Gastroesophageal sphincter (tissue), 3 donors: ENCODE data around the gene GCDH.
A peak's percentile ranks its signal among the peaks of the same experiment; 100 is the strongest.

ENCODE experiments used
- EP300 ChIP-seq: sonication (generic); formaldehyde crosslinking; IDR thresholded peaks from one replicate; pipeline ENCODE4 v1.6.1; 2017; ENCODE audit warnings: antibody characterized with exemption, mild to moderate bottlenecking
- POLR2A ChIP-seq, 2 donors: fragments of 450-650 bp; IDR thresholded peaks; one replicate each; pipeline ENCODE4 v1.6.1; 2017; ENCODE audit warnings: antibody characterized with exemption in 2 of 2, mild to moderate bottlenecking in 2 of 2, moderate library complexity in 1 of 2
- TF ChIP-seq, protein P1 (sequence below), 4 experiments: fragments of 200-600 bp in 2 of 4; fragments of 450-650 bp in 2 of 4; sonication (generic) in 1 of 4; IDR thresholded peaks; one replicate each; pipeline ENCODE4 v1.5.1; 2017 to 2019; ENCODE audit warnings: antibody characterized with exemption in 4 of 4, mild to moderate bottlenecking in 2 of 4, moderate library complexity in 2 of 4

DNA sequence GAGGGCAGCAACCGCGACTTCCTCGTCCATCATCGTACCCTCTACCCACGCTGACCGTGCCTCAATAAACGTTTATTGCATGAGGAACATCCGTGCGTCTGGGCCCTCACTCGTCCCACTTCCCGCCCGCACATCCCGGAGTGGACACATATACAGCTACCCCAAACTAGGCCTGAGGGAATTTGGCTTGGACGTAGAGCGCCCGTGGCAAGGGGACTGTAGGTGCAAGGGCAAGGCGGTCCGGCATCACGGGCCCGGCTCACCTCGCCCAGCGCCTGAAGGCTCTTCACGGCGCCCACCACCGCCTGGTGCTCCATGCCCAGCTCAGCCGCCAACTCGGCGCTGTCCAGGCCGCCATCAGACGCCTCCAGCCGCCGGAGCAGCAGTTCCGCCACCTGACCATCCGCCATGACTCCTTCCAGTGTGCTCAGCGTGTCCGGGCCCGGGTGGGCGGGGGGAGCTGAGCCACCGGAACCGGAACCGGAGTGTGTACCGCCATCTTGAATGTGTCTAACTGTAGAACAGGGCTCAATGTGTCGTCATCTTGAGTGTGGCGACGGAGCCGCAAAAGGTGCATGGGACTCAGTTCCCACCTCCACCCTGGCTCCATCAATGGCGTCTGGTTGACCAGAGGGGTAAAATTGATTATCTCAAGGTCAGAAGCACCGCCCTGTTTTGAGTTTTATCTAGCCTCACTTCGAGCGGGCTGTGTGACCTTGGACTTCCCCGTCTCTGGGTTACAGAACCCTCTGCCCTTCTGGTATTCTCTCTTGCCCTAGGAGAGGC lies 42.5 kb downstream of the GCDH start, which contains the start of gene FARSA:
- TF ChIP-seq, protein P1, sequence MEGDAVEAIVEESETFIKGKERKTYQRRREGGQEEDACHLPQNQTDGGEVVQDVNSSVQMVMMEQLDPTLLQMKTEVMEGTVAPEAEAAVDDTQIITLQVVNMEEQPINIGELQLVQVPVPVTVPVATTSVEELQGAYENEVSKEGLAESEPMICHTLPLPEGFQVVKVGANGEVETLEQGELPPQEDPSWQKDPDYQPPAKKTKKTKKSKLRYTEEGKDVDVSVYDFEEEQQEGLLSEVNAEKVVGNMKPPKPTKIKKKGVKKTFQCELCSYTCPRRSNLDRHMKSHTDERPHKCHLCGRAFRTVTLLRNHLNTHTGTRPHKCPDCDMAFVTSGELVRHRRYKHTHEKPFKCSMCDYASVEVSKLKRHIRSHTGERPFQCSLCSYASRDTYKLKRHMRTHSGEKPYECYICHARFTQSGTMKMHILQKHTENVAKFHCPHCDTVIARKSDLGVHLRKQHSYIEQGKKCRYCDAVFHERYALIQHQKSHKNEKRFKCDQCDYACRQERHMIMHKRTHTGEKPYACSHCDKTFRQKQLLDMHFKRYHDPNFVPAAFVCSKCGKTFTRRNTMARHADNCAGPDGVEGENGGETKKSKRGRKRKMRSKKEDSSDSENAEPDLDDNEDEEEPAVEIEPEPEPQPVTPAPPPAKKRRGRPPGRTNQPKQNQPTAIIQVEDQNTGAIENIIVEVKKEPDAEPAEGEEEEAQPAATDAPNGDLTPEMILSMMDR (IDR thresholded peaks at IDR 0.05): no peak
- TF ChIP-seq POLR2A (IDR thresholded peaks at IDR 0.05): peak; percentile 51
- TF ChIP-seq EP300: no peak
